Heart right ventricle (tissue), 16 donors: ENCODE data around the gene LMO1. TPM values are rescaled to one million over a fixed set of nuclear protein-coding genes. Genes with fewer than 3 reads are reported as not detected.

ENCODE experiments used
- ATAC-seq, 8 donors: fragments of 200-7000 bp; cut with Tn5 transposase; one replicate each; pipeline ENCODE4 v1.9.1; 2020; ENCODE audit warnings: mild to moderate bottlenecking in 8 of 8, moderate library complexity in 8 of 8, moderate number of reproducible peaks in 1 of 8
- DNase-seq, 2 donors: peaks; one replicate each; pipeline ENCODE4 v3.0.0-alpha.2; 2020
- H3K27ac ChIP-seq, 10 donors: fragments of 200-600 bp; sonication (generic) in 2 of 10; one replicate each; pipeline versions ENCODE4 v1.5.0 to v1.8.0; 2020 to 2022; ENCODE audit warnings: mild to moderate bottlenecking in 3 of 10
- H3K27me3 ChIP-seq, 7 donors: fragments of 200-600 bp; one replicate each; pipeline ENCODE4 v1.8.0; 2021 to 2022; ENCODE audit warnings: mild to moderate bottlenecking in 2 of 7
- H3K36me3 ChIP-seq, 9 donors: fragments of 200-600 bp; sonication (generic) in 1 of 9; one replicate each; pipeline versions ENCODE4 v1.5.0 to v1.8.0; 2020 to 2022; ENCODE audit warnings: mild to moderate bottlenecking in 2 of 9
- H3K4me1 ChIP-seq, 9 donors: fragments of 200-600 bp; sonication (generic) in 1 of 9; one replicate each; pipeline versions ENCODE4 v1.5.0 to v1.8.0; 2020 to 2022; ENCODE audit warnings: mild to moderate bottlenecking in 4 of 9
- H3K4me3 ChIP-seq, 10 donors: fragments of 200-600 bp; sonication (generic) in 2 of 10; one replicate each; pipeline versions ENCODE4 v1.5.0 to v1.8.0; 2020 to 2022; ENCODE audit warnings: mild to moderate bottlenecking in 7 of 10, moderate library complexity in 2 of 10
- H3K9me3 ChIP-seq, 11 donors: fragments of 200-600 bp in 10 of 11; sonication (generic) in 2 of 11; one replicate each; pipeline versions ENCODE4 v1.5.0 to v1.8.0; 2013 to 2022; ENCODE audit warnings: mild to moderate bottlenecking in 2 of 11, control low read depth in 1 of 11, moderate library complexity in 1 of 11
- WGBS, 2 donors: extraction: QIAGEN DNeasy Blood & Tissue Kit; methylation state at CpG; one replicate each; pipeline ENCODE4 v1.1.7; 2013; ENCODE audit warnings: inconsistent platforms in 1 of 2; 5-methylcytosine and 5-hydroxymethylcytosine counted together
- intact Hi-C, 10 donors: fragments of 100-400 bp; cut with DNase I; formaldehyde crosslinking; loops; one replicate each; pipeline versions ENCODE4 v1.11.1 to v1.14.2; 2022
- polyA plus RNA-seq, 2 donors: library from polyadenylated mRNA; stranded (reverse); fragments of 200-250 nt; gene quantifications; one replicate each; pipeline ENCODE4 v1.2.3, GENCODE V29; 2013
- total RNA-seq, 10 donors: library from RNA; stranded (reverse); fragmentation: NEBNext Ultra II Directional in 3 of 10; extraction: Animal tissue kit (Norgen Biotek cat#: 25700) in 3 of 10; gene quantifications; one replicate each; pipeline versions ENCODE4 v1.2.1 to v1.2.4, GENCODE V29; 2021 to 2023
- TF ChIP-seq, protein P1 (sequence below), 9 donors: fragments of 200-600 bp; sonication (generic) in 2 of 9; IDR thresholded peaks; one replicate each; pipeline versions ENCODE4 v1.5.0 to v1.8.0; 2021 to 2022; ENCODE audit warnings: antibody characterized with exemption in 9 of 9, mild to moderate bottlenecking in 5 of 9, moderate library complexity in 1 of 9
- donor health status: Arrhythmogenic right ventricular cardiomyopathy.
- donor health status: ischemic (EF 13 %, LVEDD 7.1; RV severe dilation, severe dysfunction).
- donor health status: healthy with polysubstance abuse.
- donor health status: DM: no; HTN: yes; CAD: no.
- donor health status: DM: no; HTN: no; CAD: no.
- donor health status: ischemic (EF 25% LVEDD 6.9; RV normal size, moderate dysfunction).
- donor health status: ischemic (EF 25% LVEDD 5.7; RV mildly dilated, moderate dysfunction).
- donor health status: healthy.
- donor health status: DM: yes; HTN: yes; CAD: no.
- donor health status: Ischemic cardiomyopathy.
- donor health status: ischemic (EF 35%, LVEDD 5.7; RV mildly dilated, moderate dysfunction).
- donor health status: nonischemic (EF 11% LVEDD 7.7; RV severe dilation, severe dysfunction).
- donor health status: DM: yes; HTN: yes; CAD: no.
- donor health status: PGD.
- donor health status: ischemic (EF 29% LVEDD 5.4; RV normal size, mild dysfunction).
- donor health status: nonischemic (EF 23%, LVEDD 6.1; RV moderate dilation, normal function).

The LMO1 gene
- total and polyA plus RNA-seq, 12 donors, result 0.55 to 6.6 (median 2.4) TPM

GRCh38 chr11:8229299-8230177, 34.1 kb downstream of the LMO1 start:
- 47 to 48% methylated on average over 9 of the region's 9 CpGs for WGBS, 2 donors
- intact Hi-C loops, result loop anchor here in 8 of 10 donors (2.0 to 10.0 kb wide), 10 partner anchors 33 to 338 kb away; partner anchors contain the start of gene LMO1 (in 3 of the 8)
- DNase-seq (peak; percentile 38 to 56), ATAC-seq (peak in 6 of 8 donors; percentile 25 to 70 (median 30))
- no peaks in the 10 kb centered on the region for H3K36me3 ChIP-seq
- TF ChIP-seq, protein P1, sequence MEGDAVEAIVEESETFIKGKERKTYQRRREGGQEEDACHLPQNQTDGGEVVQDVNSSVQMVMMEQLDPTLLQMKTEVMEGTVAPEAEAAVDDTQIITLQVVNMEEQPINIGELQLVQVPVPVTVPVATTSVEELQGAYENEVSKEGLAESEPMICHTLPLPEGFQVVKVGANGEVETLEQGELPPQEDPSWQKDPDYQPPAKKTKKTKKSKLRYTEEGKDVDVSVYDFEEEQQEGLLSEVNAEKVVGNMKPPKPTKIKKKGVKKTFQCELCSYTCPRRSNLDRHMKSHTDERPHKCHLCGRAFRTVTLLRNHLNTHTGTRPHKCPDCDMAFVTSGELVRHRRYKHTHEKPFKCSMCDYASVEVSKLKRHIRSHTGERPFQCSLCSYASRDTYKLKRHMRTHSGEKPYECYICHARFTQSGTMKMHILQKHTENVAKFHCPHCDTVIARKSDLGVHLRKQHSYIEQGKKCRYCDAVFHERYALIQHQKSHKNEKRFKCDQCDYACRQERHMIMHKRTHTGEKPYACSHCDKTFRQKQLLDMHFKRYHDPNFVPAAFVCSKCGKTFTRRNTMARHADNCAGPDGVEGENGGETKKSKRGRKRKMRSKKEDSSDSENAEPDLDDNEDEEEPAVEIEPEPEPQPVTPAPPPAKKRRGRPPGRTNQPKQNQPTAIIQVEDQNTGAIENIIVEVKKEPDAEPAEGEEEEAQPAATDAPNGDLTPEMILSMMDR (IDR thresholded peaks at IDR 0.05), result no peak
- H3K9me3 ChIP-seq, result no peaks in the 10 kb centered on the region
- no peak overlapping the region for H3K4me3 ChIP-seq
- H3K4me1 ChIP-seq, result peaks cover 0 to 46% (median 11%) of the 10 kb centered on the region in 9 donors
- H3K27ac ChIP-seq, result no peak overlapping the region
- peaks cover 0 to 8% (median 0%) of the 10 kb centered on the region in 7 donors for H3K27me3 ChIP-seq

DNA sequence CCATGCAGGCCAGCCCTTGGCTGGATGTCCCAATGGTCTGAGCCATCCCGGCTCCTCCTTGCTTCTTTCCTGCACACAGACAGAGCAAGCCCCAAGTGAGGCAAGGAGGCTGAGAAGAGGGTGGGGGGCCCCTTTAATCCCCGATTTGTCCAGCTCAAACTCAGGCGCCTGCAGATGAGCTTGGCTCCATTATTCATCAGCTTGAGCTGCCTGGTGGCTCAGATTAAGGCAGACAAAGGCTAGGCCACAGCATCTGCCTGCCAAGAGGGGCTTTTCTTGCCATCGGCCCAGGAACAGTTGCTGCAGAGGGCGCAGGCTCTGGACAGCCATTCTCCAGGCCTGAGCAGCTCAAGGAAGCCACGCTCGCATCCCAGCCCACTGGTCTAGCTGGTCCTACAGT, 35.4 kb downstream of the LMO1 start:
- TF ChIP-seq, protein P1 (IDR thresholded peaks at IDR 0.05), result no peak
- Histone ChIP-seq H3K4me1 (peaks cover 0 to 33% (median 6%) of the 10 kb centered on the region in 9 donors), H3K27ac (no peak overlapping the region), H3K27me3 (peaks cover 0 to 8% (median 0%) of the 10 kb centered on the region in 7 donors), H3K4me3 (no peak overlapping the region), H3K36me3 (no peaks in the 10 kb centered on the region), H3K9me3 (no peaks in the 10 kb centered on the region)
- WGBS, 2 donors, result 78 to 81% methylated on average over 7 of the region's 7 CpGs
- DNase-seq, result no peak
- no peak for ATAC-seq
- intact Hi-C loops, result loop anchor here in 8 of 10 donors (2.0 to 10.0 kb wide), 10 partner anchors 34 to 339 kb away; partner anchors contain the start of gene LMO1 (in 3 of the 8)

DNA sequence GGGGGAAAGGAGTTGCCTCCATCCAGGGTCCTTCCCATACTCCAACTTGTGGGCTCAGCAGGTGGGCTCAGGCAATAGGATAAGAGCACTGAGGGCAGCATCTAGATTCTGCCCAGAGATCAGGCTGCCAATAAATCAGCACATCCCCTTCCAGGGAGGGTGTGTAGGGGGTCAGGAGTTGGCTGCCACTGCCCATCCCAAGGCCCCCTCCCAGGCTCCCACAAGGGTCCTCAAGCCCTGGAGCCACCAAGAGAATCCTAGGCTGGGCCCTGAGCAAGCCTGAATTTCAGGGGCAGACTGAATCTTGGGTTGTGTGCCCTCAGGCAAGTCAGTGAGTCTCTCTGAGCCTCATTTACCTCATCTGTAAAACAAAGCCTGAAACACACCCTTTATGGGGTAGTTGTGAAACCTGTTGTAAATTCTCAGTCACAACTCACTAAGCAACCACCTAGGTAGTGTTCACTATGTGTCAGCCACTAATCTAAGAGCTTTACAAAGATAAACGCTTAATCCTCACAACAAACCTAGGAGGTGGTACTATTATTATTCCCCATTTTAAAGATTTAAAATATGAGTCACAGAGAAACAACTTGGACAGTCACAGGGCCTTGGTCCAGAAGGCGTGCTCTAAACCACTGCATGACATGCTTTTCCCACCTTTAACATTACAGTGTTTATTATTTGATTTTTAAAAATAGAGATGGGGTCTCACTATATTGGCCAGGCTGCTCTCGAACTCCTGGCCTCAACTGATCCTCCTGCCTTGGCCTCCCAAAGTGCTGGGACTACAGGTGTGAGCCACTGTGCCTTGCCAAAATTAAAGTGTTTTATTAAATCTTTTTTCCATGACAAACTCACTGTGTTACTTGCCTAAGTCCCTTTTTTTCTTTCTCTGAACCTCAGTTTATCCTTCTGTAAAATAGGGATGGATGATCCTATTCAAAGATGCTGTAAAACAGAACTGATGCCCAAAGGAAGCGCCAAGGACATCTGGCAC, 36.2 kb downstream of the LMO1 start:
- TF ChIP-seq, protein P1 (IDR thresholded peaks at IDR 0.05), result no peak
- Histone ChIP-seq H3K4me3 (no peak overlapping the region), H3K4me1 (peaks cover 0 to 25% (median 6%) of the 10 kb centered on the region in 9 donors), H3K27ac (no peak overlapping the region), H3K36me3 (no peaks in the 10 kb centered on the region), H3K27me3 (peaks cover 0 to 8% (median 0%) of the 10 kb centered on the region in 7 donors), H3K9me3 (no peaks in the 10 kb centered on the region)
- intact Hi-C loops, result loop anchor here in 8 of 10 donors (2.0 to 10.0 kb wide), 10 partner anchors 35 to 340 kb away; partner anchors contain the start of gene LMO1 (in 4 of the 8)
- no peak for DNase-seq
- 91 to 95% methylated on average over 4 of the region's 4 CpGs for WGBS, 2 donors
- no peak for ATAC-seq
